ENCODE results near the gene ARHGAP44. TPM values are rescaled to one million over a fixed set of nuclear protein-coding genes. Genes with fewer than 3 reads are reported as not detected.

Gene ARHGAP44
- total and polyA plus RNA-seq, 7 donors: 0.59 to 3.4 (median 1.7) TPM

GRCh38 chr17:12821376-12821940, 32.2 kb downstream of the ARHGAP44 start:
- TF ChIP-seq, protein P1, sequence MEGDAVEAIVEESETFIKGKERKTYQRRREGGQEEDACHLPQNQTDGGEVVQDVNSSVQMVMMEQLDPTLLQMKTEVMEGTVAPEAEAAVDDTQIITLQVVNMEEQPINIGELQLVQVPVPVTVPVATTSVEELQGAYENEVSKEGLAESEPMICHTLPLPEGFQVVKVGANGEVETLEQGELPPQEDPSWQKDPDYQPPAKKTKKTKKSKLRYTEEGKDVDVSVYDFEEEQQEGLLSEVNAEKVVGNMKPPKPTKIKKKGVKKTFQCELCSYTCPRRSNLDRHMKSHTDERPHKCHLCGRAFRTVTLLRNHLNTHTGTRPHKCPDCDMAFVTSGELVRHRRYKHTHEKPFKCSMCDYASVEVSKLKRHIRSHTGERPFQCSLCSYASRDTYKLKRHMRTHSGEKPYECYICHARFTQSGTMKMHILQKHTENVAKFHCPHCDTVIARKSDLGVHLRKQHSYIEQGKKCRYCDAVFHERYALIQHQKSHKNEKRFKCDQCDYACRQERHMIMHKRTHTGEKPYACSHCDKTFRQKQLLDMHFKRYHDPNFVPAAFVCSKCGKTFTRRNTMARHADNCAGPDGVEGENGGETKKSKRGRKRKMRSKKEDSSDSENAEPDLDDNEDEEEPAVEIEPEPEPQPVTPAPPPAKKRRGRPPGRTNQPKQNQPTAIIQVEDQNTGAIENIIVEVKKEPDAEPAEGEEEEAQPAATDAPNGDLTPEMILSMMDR (IDR thresholded peaks at IDR 0.05): no peak
- Histone ChIP-seq H3K4me1 (no peaks in the 10 kb centered on the region), H3K27me3 (ENCODE audit: insufficient read depth in 3 of 3, low read length in 2 of 3) (no peaks in the 10 kb centered on the region), H3K4me3 (no peak overlapping the region), H3K9me3 (peaks cover 10% of the 10 kb centered on the region), H3K36me3 (ENCODE audit: insufficient read depth in 1 of 2, low read depth in 1 of 2) (no peaks in the 10 kb centered on the region), H3K27ac (no peak overlapping the region)
- DNase-seq (no peak), ATAC-seq (no peak)
- WGBS, 3 donors: 46 to 54% (median 52%) methylated on average over 4 of the region's 4 CpGs
- intact Hi-C loops (cut with DNase I): no loop called here

GRCh38 chr17:12826431-12826830, 37.1 kb downstream of the ARHGAP44 start:
- TF ChIP-seq, protein P1 (IDR thresholded peaks at IDR 0.05): no peak
- WGBS, 3 donors: 48 to 71% (median 50%) methylated on average over 1 of the region's 1 CpG
- intact Hi-C loops (cut with DNase I): no loop called here
- H3K9me3 ChIP-seq: peaks cover 7% of the 10 kb centered on the region
- no peak for ATAC-seq
- H3K4me1 ChIP-seq: no peaks in the 10 kb centered on the region
- no peak overlapping the region for H3K4me3 ChIP-seq
- no peak for DNase-seq
- no peaks in the 10 kb centered on the region for H3K27me3 ChIP-seq (ENCODE audit: insufficient read depth in 3 of 3, low read length in 2 of 3)
- no peaks in the 10 kb centered on the region for H3K36me3 ChIP-seq (ENCODE audit: insufficient read depth in 1 of 2, low read depth in 1 of 2)
- H3K27ac ChIP-seq: no peak overlapping the region

DNA sequence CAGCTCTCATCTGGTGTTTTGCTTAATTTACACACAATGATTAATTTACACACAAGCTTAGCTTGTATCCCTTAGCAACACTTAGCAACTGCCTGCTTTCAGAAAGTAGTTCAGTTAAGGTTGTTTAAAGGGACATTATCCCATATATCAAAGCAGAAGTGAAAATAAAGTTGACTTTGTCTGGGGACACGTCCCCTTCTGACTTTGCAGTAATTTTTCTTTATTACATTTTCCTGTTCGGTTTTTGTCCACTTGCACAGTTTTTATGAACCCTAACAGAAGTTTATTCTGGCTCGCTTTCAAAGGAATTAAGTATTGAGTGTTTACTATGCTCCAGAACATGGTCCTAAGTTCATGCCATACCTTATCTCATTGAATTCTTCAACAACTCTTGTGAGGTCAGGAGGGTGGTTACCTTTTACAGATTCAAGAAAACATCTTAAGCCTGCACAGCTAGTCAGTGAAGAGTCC, 41.5 kb downstream of the ARHGAP44 start:
- no peak for ATAC-seq
- 54 to 68% (median 57%) methylated on average over 3 of the region's 3 CpGs for WGBS, 3 donors

DNA sequence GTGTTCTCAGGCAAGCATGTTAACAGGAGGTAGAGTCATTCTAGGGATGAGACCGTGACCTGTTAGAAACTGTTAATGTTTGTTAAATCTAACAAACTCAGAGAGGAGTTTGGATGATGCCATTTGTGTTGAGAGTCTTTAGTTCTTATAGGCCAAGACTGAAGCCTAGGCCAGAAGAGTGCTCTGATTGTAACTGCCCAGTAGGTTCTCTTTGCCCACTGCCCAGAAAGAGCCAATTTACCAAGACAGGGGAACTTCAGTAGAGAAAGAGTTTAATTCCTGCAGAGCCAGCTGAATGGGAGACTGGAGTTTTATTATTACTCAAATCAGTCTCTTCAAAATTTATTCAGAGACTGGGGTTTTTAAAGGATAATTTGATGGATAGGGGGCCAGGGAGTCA, 42.5 kb downstream of the ARHGAP44 start:
- 93 to 97% (median 97%) methylated on average over 1 of the region's 1 CpG for WGBS, 3 donors
- no peak overlapping the region for H3K27ac ChIP-seq
- TF ChIP-seq, protein P1 (IDR thresholded peaks at IDR 0.05): no peak
- H3K36me3 ChIP-seq (ENCODE audit: insufficient read depth in 1 of 2, low read depth in 1 of 2): no peaks in the 10 kb centered on the region
- no peak for DNase-seq
- no peak overlapping the region for H3K4me3 ChIP-seq
- intact Hi-C loops (cut with DNase I): no loop called here
- no peaks in the 10 kb centered on the region for H3K4me1 ChIP-seq
- ATAC-seq: no peak
- H3K27me3 ChIP-seq (ENCODE audit: insufficient read depth in 3 of 3, low read length in 2 of 3): no peaks in the 10 kb centered on the region
- peaks cover 17% of the 10 kb centered on the region for H3K9me3 ChIP-seq

More for the DNA sequence above, 41.5 kb downstream of the ARHGAP44 start:
- DNase-seq: no peak
- Histone ChIP-seq H3K9me3 (peaks cover 17% of the 10 kb centered on the region), H3K4me1 (no peaks in the 10 kb centered on the region), H3K4me3 (no peak overlapping the region), H3K36me3 (ENCODE audit: insufficient read depth in 1 of 2, low read depth in 1 of 2) (no peaks in the 10 kb centered on the region), H3K27me3 (ENCODE audit: insufficient read depth in 3 of 3, low read length in 2 of 3) (no peaks in the 10 kb centered on the region), H3K27ac (no peak overlapping the region)
- intact Hi-C loops (cut with DNase I): no loop called here
- TF ChIP-seq, protein P1 (IDR thresholded peaks at IDR 0.05): no peak

GRCh38 chr17:12839042-12839441, 49.7 kb downstream of the ARHGAP44 start:
- H3K9me3 ChIP-seq: no peaks in the 10 kb centered on the region
- no peaks in the 10 kb centered on the region for H3K4me1 ChIP-seq
- intact Hi-C loops (cut with DNase I): no loop called here
- no peak overlapping the region for H3K4me3 ChIP-seq
- TF ChIP-seq, protein P1 (IDR thresholded peaks at IDR 0.05): no peak
- H3K36me3 ChIP-seq (ENCODE audit: insufficient read depth in 1 of 2, low read depth in 1 of 2): no peaks in the 10 kb centered on the region
- DNase-seq (no peak), ATAC-seq (peak in 3 of 4 donors; percentile 57 to 72 (median 61))
- no peak overlapping the region for H3K27ac ChIP-seq
- WGBS, 3 donors: 19 to 37% (median 36%) methylated on average over 2 of the region's 2 CpGs
- H3K27me3 ChIP-seq (ENCODE audit: insufficient read depth in 3 of 3, low read length in 2 of 3): no peaks in the 10 kb centered on the region

All from psoas muscle (tissue), 8 donors.